Measurements from ENCODE around the gene DHX58.

DHX58 gene

DNA sequence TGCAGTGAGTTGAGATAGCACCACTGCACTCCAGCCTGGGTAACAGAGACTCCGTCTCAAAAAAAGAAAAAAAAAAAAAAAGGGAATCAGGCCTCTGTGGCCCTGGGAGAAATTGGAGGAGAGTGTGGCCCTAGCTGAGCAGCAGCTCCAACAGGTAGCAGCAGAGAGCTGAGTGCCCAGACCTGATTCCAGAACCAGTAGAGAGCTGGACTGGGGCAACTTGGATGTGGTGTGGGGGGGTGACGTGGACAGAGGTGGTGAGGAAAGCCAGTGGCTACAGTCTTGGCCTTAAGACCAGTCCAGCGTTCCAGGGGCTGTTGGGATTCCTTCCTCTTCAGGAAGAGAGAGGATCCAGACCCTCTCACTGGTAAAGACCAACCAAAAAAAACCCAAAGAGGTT, 11.7 kb upstream of the DHX58 start:
- peaks cover 40% of the 10 kb centered on the region for H3K36me3 ChIP-seq (ENCODE audit: insufficient read depth, low read length)
- no peak overlapping the region for H3K27ac ChIP-seq
- H3K9me3 ChIP-seq (ENCODE audit: low read depth, low read length), result no peaks in the 10 kb centered on the region
- no peak overlapping the region for H3K4me3 ChIP-seq
- H3K9ac ChIP-seq (ENCODE audit: insufficient read length), result no peak overlapping the region
- no peak for DNase-seq (ENCODE audit: low read depth, low spot score)
- TF ChIP-seq FOXP2 (optimal IDR thresholded peaks at IDR 0.05; ENCODE audit: control extremely low read depth, extremely low read length, insufficient read depth) (no peak), POLR2AphosphoS5 (IDR thresholded peaks at IDR 0.05; ENCODE audit: borderline replicate concordance, low read depth, low read length) (no peak), EZH2 (IDR thresholded peaks at IDR 0.05) (no peak)

DNA sequence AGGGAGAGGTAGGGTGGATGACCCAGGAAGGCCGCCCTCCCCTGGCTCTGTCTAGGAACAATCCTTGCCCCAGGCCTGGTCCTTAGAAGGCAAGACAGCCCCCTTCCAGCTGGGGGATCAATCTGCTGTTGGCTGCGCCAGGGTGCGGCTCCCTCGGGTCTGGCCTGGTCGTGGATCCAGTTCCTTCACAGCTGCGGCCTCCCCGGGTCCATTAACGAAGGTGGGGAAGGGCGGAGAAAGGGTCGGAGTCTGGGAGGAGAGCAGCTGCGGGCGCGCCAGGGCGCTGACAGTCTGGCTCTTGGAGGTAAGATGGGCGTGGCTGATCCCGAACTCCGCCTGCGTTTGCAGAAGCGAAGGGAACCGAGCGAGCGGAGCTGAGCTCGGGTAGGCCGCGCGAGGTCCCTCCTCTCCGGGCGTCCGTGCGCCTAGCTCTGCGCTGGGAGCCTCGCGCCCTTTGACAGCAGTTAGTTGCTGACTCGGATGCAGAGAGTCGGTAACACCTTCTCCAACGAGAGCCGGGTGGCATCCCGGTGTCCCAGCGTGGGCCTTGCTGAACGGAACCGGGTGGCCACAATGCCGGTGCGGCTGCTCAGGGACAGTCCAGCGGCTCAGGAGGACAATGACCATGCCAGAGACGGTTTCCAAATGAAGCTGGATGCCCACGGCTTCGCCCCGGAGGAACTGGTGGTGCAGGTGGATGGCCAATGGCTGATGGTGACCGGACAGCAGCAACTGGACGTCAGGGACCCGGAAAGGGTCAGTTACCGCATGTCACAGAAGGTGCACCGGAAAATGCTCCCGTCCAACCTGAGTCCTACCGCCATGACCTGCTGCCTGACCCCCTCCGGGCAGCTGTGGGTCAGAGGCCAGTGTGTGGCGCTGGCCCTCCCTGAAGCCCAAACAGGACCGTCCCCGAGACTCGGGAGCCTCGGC, 10.1 kb upstream of the DHX58 start, which contains the start of gene HSPB9:
TSS of gene HSPB9 (plus strand) at position 434 of the 933 bp plus-strand sequence. CDS start at position 481, 47 bp downstream.
- Histone ChIP-seq H3K9ac (ENCODE audit: insufficient read length) (no peak within 1 kb of the TSS), H3K4me3 (peak within 1 kb of the TSS; percentile 88), H3K27ac (peak within 1 kb of the TSS; percentile 54; the same call in 1 of the 2 replicates), H3K36me3 (ENCODE audit: insufficient read depth, low read length) (peaks cover 33% of the 10 kb centered on the region), H3K9me3 (ENCODE audit: low read depth, low read length) (no peaks in the 10 kb centered on the region)
- no peak for DNase-seq (ENCODE audit: low read depth, low spot score)
- TF ChIP-seq EZH2 (IDR thresholded peaks at IDR 0.05) (no peak), FOXP2 (optimal IDR thresholded peaks at IDR 0.05; ENCODE audit: control extremely low read depth, extremely low read length, insufficient read depth) (no peak), POLR2AphosphoS5 (IDR thresholded peaks at IDR 0.05; ENCODE audit: borderline replicate concordance, low read depth, low read length) (no peak)

DNA sequence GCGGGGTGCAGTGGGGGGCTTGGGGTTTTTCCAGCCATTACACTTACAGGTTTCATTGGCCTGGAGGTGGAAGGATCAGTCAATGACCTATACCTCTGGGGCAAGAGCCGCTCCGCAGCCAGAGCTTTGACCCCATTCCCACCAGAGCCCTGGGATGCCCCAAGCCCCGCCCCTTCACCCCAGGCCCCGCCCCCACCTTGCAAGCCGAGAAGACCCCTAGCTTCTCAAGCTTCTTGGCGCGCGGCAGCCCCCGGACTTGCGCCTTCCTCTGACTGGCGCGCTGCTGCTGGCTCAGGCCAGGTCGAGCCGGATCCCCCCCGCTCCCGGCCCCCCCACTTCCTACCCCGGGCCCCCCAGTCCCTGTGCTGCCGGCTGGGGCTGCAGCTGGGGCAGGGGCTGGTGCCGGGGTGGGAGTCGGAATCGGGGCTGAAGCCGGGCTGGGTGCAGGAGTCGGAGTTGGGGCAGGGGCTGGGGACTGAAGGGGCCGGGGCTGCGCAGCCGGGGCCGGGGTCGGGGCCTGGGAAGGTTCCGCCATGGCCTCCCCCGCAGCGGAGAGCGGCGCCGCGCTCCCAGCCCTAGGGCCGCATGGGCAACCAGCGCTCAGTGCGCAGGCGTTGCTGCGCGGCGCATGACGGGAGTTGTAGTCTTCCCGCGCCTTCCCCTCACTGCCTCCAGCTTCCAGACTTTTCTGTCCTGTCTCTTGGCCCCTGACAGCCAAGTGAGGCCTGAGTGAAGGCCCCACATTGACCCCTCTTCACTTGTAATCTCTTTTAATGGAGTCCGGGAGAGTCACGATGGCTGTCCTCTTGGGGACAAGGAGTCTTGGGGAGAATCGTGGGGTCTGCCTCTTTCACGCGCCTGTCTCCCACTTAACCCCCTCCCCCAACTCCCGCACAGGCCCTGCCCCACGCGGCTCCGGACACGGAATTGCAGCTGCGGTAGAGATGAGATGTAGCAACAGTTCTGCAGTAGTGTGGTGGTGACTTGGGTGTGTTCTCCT, 8.6 kb upstream of the DHX58 start, which contains the start of gene KAT2A:
TSS of gene KAT2A (minus strand) at position 598 of the 1,000 bp plus-strand sequence. CDS start at position 535, 63 bp downstream.
- Histone ChIP-seq H3K27ac (peak within 1 kb of the TSS; percentile 54), H3K9ac (ENCODE audit: insufficient read length) (peak within 1 kb of the TSS; percentile 90), H3K36me3 (ENCODE audit: insufficient read depth, low read length) (peaks cover 34% of the 10 kb centered on the region), H3K9me3 (ENCODE audit: low read depth, low read length) (no peaks in the 10 kb centered on the region), H3K4me3 (peak within 1 kb of the TSS; percentile 88)
- DNase-seq (ENCODE audit: low read depth, low spot score), result no peak
- TF ChIP-seq EZH2 (IDR thresholded peaks at IDR 0.05) (no peak), POLR2AphosphoS5 (IDR thresholded peaks at IDR 0.05; ENCODE audit: borderline replicate concordance, low read depth, low read length) (peak; percentile 80; the same call in 1 of the 2 replicates), FOXP2 (optimal IDR thresholded peaks at IDR 0.05; ENCODE audit: control extremely low read depth, extremely low read length, insufficient read depth) (no peak)

DNA sequence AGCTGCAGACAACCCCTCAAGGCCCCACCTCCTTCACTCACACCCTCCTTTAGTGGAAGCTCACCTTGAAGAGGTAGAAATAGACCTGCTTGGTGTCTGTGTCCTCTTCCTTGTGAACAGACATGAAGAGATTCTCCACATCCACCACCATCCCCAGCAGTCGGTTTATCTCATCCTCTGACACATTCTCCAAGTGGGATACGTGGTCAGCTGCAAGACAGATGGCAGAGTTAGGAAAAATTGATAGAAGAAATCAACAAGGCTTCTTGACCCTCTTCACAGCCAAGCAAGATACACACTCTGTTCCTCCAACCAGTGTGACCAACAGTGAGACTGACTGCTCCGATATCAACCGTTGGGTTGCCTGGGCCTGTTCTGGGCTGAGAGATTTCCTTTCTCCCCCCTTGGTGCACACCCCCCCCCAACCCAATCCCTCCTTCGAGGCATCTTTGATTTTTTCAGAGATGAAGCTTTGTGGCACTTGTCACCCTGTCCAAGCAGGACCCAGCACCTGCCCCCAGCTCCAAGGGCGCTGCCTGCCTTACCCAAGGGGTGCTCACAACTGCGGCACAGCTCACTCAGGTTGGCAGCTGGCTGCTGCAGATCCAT, 7.8 kb upstream of the DHX58 start:
- no peak overlapping the region for H3K27ac ChIP-seq
- H3K36me3 ChIP-seq (ENCODE audit: insufficient read depth, low read length), result peaks cover 34% of the 10 kb centered on the region; the same call in 1 of the 2 replicates
- TF ChIP-seq POLR2AphosphoS5 (IDR thresholded peaks at IDR 0.05; ENCODE audit: borderline replicate concordance, low read depth, low read length) (no peak; the same call in 1 of the 2 replicates), FOXP2 (optimal IDR thresholded peaks at IDR 0.05; ENCODE audit: control extremely low read depth, extremely low read length, insufficient read depth) (no peak), EZH2 (IDR thresholded peaks at IDR 0.05) (no peak)
- DNase-seq (ENCODE audit: low read depth, low spot score), result no peak
- no peak overlapping the region for H3K9ac ChIP-seq (ENCODE audit: insufficient read length)
- H3K9me3 ChIP-seq (ENCODE audit: low read depth, low read length), result no peaks in the 10 kb centered on the region
- H3K4me3 ChIP-seq, result peak overlapping the region; percentile 88

DNA sequence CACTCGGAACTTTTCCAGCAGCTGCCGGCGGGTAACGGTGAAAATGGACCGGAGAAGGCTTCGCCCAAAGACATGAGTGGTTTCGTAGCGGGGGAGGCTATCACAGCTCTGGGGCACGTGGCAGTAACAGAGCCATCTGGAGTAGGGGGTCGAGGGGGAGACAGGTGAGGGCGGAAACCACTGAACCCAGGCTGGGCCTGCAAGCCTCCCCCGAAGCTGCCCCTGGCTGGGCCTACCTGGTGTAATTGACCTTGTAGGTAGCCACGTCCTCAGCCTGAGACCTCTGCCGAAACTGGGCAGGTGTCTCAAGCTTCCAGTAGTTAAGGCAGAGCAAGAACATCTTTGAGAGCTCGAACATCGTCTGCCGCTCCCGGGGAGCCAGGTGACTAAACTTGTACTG, 6.8 kb upstream of the DHX58 start:
- no peak overlapping the region for H3K4me3 ChIP-seq
- peaks cover 32% of the 10 kb centered on the region; the same call in 1 of the 2 replicates for H3K36me3 ChIP-seq (ENCODE audit: insufficient read depth, low read length)
- TF ChIP-seq POLR2AphosphoS5 (IDR thresholded peaks at IDR 0.05; ENCODE audit: borderline replicate concordance, low read depth, low read length) (no peak), EZH2 (IDR thresholded peaks at IDR 0.05) (no peak), FOXP2 (optimal IDR thresholded peaks at IDR 0.05; ENCODE audit: control extremely low read depth, extremely low read length, insufficient read depth) (no peak)
- H3K9me3 ChIP-seq (ENCODE audit: low read depth, low read length), result no peaks in the 10 kb centered on the region
- H3K27ac ChIP-seq, result no peak overlapping the region
- H3K9ac ChIP-seq (ENCODE audit: insufficient read length), result no peak overlapping the region
- DNase-seq (ENCODE audit: low read depth, low spot score), result no peak

DNA sequence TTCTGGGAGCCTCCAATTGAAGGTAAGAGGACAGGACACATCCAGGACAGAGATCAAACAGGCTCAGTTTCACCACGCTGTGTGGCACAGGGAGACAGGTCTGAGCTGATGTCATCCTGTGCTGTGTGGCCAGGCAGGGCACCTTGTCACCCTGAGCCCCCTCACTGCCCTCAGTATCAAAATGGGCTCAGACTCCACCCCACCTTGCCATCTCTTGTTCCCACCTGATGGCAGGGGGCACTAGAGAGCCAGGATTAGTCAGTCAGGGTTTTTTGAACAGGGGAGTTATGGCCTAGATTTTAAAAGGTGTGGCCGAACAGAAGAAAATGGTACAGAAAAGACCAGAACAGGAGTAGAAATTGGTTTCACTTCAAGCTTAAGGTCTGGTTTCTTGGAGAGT, 6.0 kb upstream of the DHX58 start:
- TF ChIP-seq POLR2AphosphoS5 (IDR thresholded peaks at IDR 0.05; ENCODE audit: borderline replicate concordance, low read depth, low read length) (no peak), EZH2 (IDR thresholded peaks at IDR 0.05) (no peak), FOXP2 (optimal IDR thresholded peaks at IDR 0.05; ENCODE audit: control extremely low read depth, extremely low read length, insufficient read depth) (no peak)
- Histone ChIP-seq H3K4me3 (no peak overlapping the region), H3K27ac (no peak overlapping the region), H3K9ac (ENCODE audit: insufficient read length) (no peak overlapping the region), H3K9me3 (ENCODE audit: low read depth, low read length) (no peaks in the 10 kb centered on the region), H3K36me3 (ENCODE audit: insufficient read depth, low read length) (peaks cover 32% of the 10 kb centered on the region; the same call in 1 of the 2 replicates)
- DNase-seq (ENCODE audit: low read depth, low spot score), result no peak

DNA sequence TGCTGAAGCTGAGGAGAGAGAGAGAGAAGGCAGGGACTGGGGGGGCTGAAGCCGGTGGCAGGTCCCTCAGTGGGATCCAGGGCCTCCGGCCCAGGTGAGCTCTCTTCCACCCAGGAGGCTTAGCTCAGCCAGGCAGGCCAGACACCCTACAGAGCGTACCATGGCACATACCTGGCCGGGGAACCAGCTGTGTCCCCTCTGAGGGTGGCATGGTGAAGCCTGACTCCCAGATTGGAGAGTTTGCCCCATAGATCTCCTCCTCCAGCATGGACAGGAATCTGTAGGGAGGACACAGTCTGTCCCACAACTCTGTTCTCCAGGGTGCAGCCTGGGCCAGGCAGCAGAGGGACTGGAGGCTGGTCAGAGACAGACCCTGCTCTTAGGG, 5.6 kb upstream of the DHX58 start:
- Histone ChIP-seq H3K27ac (no peak overlapping the region), H3K4me3 (no peak overlapping the region), H3K9ac (ENCODE audit: insufficient read length) (no peak overlapping the region), H3K9me3 (ENCODE audit: low read depth, low read length) (no peaks in the 10 kb centered on the region), H3K36me3 (ENCODE audit: insufficient read depth, low read length) (peaks cover 32% of the 10 kb centered on the region; the same call in 1 of the 2 replicates)
- DNase-seq (ENCODE audit: low read depth, low spot score), result no peak
- TF ChIP-seq POLR2AphosphoS5 (IDR thresholded peaks at IDR 0.05; ENCODE audit: borderline replicate concordance, low read depth, low read length) (no peak), EZH2 (IDR thresholded peaks at IDR 0.05) (no peak), FOXP2 (optimal IDR thresholded peaks at IDR 0.05; ENCODE audit: control extremely low read depth, extremely low read length, insufficient read depth) (no peak)

All from SK-N-MC (cell line).